K562 (cell line): ENCODE results near the gene BRCA1. TPM values are rescaled to one million over a fixed set of nuclear protein-coding genes. Genes with fewer than 3 reads are reported as not detected.
A peak's percentile ranks its signal among the peaks of the same experiment; 100 is the strongest.

Source experiments
- BDP1 ChIP-seq: IDR thresholded peaks from 3 replicates; pipeline ENCODE4 v1.6.1; 2011; ENCODE audit not compliant: insufficient read length, insufficient read depth
- BMI1 ChIP-seq: fragments of 150-350 bp; IDR thresholded peaks from 2 replicates; pipeline ENCODE4 v1.6.1; 2014; ENCODE audit warnings: low read length
- CREBBP ChIP-seq: IDR thresholded peaks from one replicate; pipeline ENCODE4 v1.6.1; 2012; ENCODE audit warnings: low read depth, mild to moderate bottlenecking, control low read depth, inconsistent platforms, low read length
- HNRNPK ChIP-seq: fragments of 200-400 bp; formaldehyde crosslinking; IDR thresholded peaks from one replicate; pipeline ENCODE4 v1.6.1; 2018; ENCODE audit warnings: mild to moderate bottlenecking, low read depth, low read length; ENCODE audit not compliant: poor library complexity, severe bottlenecking
- KAT8 ChIP-seq: fragments of 450-650 bp; IDR thresholded peaks from 2 replicates; pipeline ENCODE4 v1.6.1; 2016; ENCODE audit warnings: low read depth, mild to moderate bottlenecking
- MEIS2 ChIP-seq: fragments of 450-650 bp; IDR thresholded peaks from 2 replicates; pipeline ENCODE4 v1.6.1; 2014; ENCODE audit warnings: mild to moderate bottlenecking; ENCODE audit not compliant: partially characterized antibody
- MIER1 ChIP-seq: fragments of 450-650 bp; IDR thresholded peaks from 2 replicates; pipeline ENCODE4 v1.6.1; 2016; ENCODE audit warnings: antibody characterized with exemption, mild to moderate bottlenecking, low read depth
- MITF ChIP-seq: IDR thresholded peaks from 2 replicates; pipeline ENCODE4 v1.6.1; 2014; ENCODE audit warnings: antibody characterized with exemption
- NCOA4 ChIP-seq: fragments of 450-650 bp; IDR thresholded peaks from 2 replicates; pipeline ENCODE4 v1.6.1; 2018; ENCODE audit warnings: mild to moderate bottlenecking; ENCODE audit not compliant: partially characterized antibody
- NFRKB ChIP-seq: fragments of 450-650 bp; IDR thresholded peaks from 2 replicates; pipeline ENCODE4 v1.6.1; 2016; ENCODE audit warnings: low read depth
- NR2F6 ChIP-seq: fragments of 450-650 bp; formaldehyde crosslinking; IDR thresholded peaks from 2 replicates; pipeline ENCODE4 v1.4.0; 2020; ENCODE audit warnings: mild to moderate bottlenecking
- PATZ1 ChIP-seq: fragments of 250-450 bp; sonication (Bioruptor Pico); IDR thresholded peaks from 2 replicates; pipeline ENCODE4 v1.5.0; 2020; ENCODE audit warnings: mild to moderate bottlenecking, borderline replicate concordance
- PRMT5 ChIP-seq: sonication (generic); formaldehyde crosslinking; IDR thresholded peaks from 2 replicates; pipeline ENCODE4 v1.5.0; 2020; ENCODE audit warnings: missing genetic modification reagents
- RBFOX2 ChIP-seq: fragments of 200-400 bp; formaldehyde crosslinking; IDR thresholded peaks from 2 replicates; pipeline ENCODE4 v1.6.1; 2017; ENCODE audit warnings: low read depth, mild to moderate bottlenecking, low read length, moderate library complexity
- RBM25 ChIP-seq: fragments of 200-400 bp; formaldehyde crosslinking; IDR thresholded peaks from 2 replicates; pipeline ENCODE4 v1.6.1; 2018; ENCODE audit warnings: low read length, low read depth, moderate library complexity; ENCODE audit not compliant: severe bottlenecking
- SMARCB1 ChIP-seq: IDR thresholded peaks from 2 replicates; pipeline ENCODE4 v1.6.1; 2011; ENCODE audit warnings: improper control_type of control experiment, low read depth; ENCODE audit not compliant: insufficient read length
- ZFPM2 ChIP-seq: fragments of 250-450 bp; sonication (Bioruptor Pico); IDR thresholded peaks from 2 replicates; pipeline ENCODE4 v1.5.1; 2022; ENCODE audit warnings: mild to moderate bottlenecking
- ZMIZ1 ChIP-seq, 2 experiments: fragments of 150-350 bp in 1 of 2; IDR thresholded peaks; 2 replicates each; pipeline ENCODE4 v1.6.1; 2012 to 2016; ENCODE audit warnings: low read depth in 2 of 2, low read length in 2 of 2, mild to moderate bottlenecking in 1 of 2, moderate library complexity in 1 of 2
- ZNF146 ChIP-seq: IDR thresholded peaks from one replicate; pipeline ENCODE4 v1.6.1; 2018; ENCODE audit warnings: missing compliant biosample characterization; ENCODE audit not compliant: unreplicated experiment
- ZNF354B ChIP-seq: fragments of 250-450 bp; sonication (Bioruptor Pico); IDR thresholded peaks from 2 replicates; pipeline ENCODE4 v1.4.0; 2020
- ZNF76 ChIP-seq: fragments of 250-450 bp; sonication (Bioruptor Pico); IDR thresholded peaks from 2 replicates; pipeline ENCODE4 v1.4.0; 2020; ENCODE audit warnings: mild to moderate bottlenecking, moderate library complexity, borderline replicate concordance
- polyA plus RNA-seq, 8 experiments: library from polyadenylated mRNA; depleted of rRNA in 4 of 8; stranded (reverse) in 5 of 8; unstranded in 3 of 8; fragments of >200 nt; fragmentation: Nextera tagmentation in 2 of 8; fragmentation: Illumina TruSeq in 1 of 8; extraction: Ambion mirVana in 2 of 8; extraction: Trizol in 1 of 8; gene quantifications; 2 replicates each; pipeline versions ENCODE4 v1.2.1 to v1.2.3, GENCODE V29; 2011 to 2014; ENCODE audit warnings: inconsistent platforms in 1 of 8, missing spikeins in 1 of 8
- total RNA-seq, 7 experiments: library from RNA; depleted of rRNA in 6 of 7; stranded (reverse); fragments of >200 nt in 6 of 7; fragmentation: Illumina TruSeq in 2 of 7; extraction: Trizol in 2 of 7; gene quantifications; 2 replicates each; pipeline versions ENCODE4 v1.2.1 to v1.2.3, GENCODE V29; 2011 to 2021; ENCODE audit warnings: low replicate concordance in 1 of 7
- TF ChIP-seq, protein P1 (sequence below): fragments of 450-650 bp; IDR thresholded peaks from one replicate; pipeline ENCODE4 v1.6.1; 2018; ENCODE audit warnings: mild to moderate bottlenecking, moderate library complexity; ENCODE audit not compliant: partially characterized antibody

BRCA1 gene
- total and polyA plus RNA-seq, 9 of the 15 experiments (the other 6 are each of a cell fraction or from before 2014, with no cell fraction given) = 25.9 to 95.3 (median 62.3) TPM

- TF ChIP-seq ZMIZ1 (IDR thresholded peaks at IDR 0.05; ENCODE audit: low read depth in 2 of 2, low read length in 2 of 2) = no peak
- TF ChIP-seq ZNF354B (CRISPR knock-in tag) = no peak
- TF ChIP-seq BDP1 = no peak
- TF ChIP-seq KAT8 = no peak
- no peak for TF ChIP-seq CREBBP
- no peak for TF ChIP-seq PATZ1 (CRISPR knock-in tag)
- no peak for TF ChIP-seq RBFOX2
- TF ChIP-seq ZNF76 (CRISPR knock-in tag) = no peak
- no peak for TF ChIP-seq ZNF146 (CRISPR knock-in tag)
- TF ChIP-seq RBM25 = peak; percentile 47
- TF ChIP-seq PRMT5 (CRISPR knock-in tag) = no peak
- TF ChIP-seq HNRNPK = no peak
- no peak for TF ChIP-seq NCOA4
- TF ChIP-seq, protein P1, sequence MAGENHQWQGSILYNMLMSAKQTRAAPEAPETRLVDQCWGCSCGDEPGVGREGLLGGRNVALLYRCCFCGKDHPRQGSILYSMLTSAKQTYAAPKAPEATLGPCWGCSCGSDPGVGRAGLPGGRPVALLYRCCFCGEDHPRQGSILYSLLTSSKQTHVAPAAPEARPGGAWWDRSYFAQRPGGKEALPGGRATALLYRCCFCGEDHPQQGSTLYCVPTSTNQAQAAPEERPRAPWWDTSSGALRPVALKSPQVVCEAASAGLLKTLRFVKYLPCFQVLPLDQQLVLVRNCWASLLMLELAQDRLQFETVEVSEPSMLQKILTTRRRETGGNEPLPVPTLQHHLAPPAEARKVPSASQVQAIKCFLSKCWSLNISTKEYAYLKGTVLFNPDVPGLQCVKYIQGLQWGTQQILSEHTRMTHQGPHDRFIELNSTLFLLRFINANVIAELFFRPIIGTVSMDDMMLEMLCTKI = no peak
- no peak for TF ChIP-seq ZFPM2 (CRISPR knock-in tag)
- TF ChIP-seq SMARCB1 = no peak
- no peak for TF ChIP-seq NR2F6 (CRISPR knock-in tag)
- peak; percentile 87 for TF ChIP-seq BMI1
- no peak for TF ChIP-seq MIER1
- TF ChIP-seq NFRKB = no peak; the same call in none of the 2 replicates
- no peak for TF ChIP-seq MITF
- TF ChIP-seq MEIS2 = no peak
These were observed 45.1 kb upstream of the BRCA1 start (continued) for GRCh38 chr17:43170140-43170765.
